Stomach (tissue), 9 donors: ENCODE measurements around the gene RAE1. TPM values are rescaled to one million over a fixed set of nuclear protein-coding genes. Genes with fewer than 3 reads are reported as not detected.

ENCODE experiments used
- DNase-seq, 2 donors: peaks; one replicate each; pipeline versions ENCODE4 v3.0.0 to v3.0.0-alpha.2; 2013 to 2019
- H3K27ac ChIP-seq, 5 donors: fragments of 200-600 bp in 4 of 5; sonication (generic) in 4 of 5; one replicate each; pipeline ENCODE4 v1.5.1; 2013 to 2019; ENCODE audit warnings: mild to moderate bottlenecking in 1 of 5, moderate library complexity in 1 of 5
- H3K27me3 ChIP-seq, 3 donors: fragments of 200-600 bp; sonication (generic); one replicate each; pipeline ENCODE4 v1.5.1; 2017 to 2019; ENCODE audit warnings: mixed run types in 1 of 3
- H3K36me3 ChIP-seq, 4 donors: fragments of 200-600 bp; sonication (generic); 1 replicate in 3 of 4; 2 replicates in 1 of 4; pipeline ENCODE4 v1.5.1; 2016 to 2019
- H3K4me1 ChIP-seq, 4 donors: fragments of 200-600 bp; sonication (generic); one replicate each; pipeline ENCODE4 v1.5.1; 2016 to 2019
- H3K4me3 ChIP-seq, 4 donors: fragments of 200-600 bp; sonication (generic) in 3 of 4; one replicate each; pipeline ENCODE4 v1.5.1; 2016 to 2019; ENCODE audit warnings: mild to moderate bottlenecking in 1 of 4
- H3K9me3 ChIP-seq, 4 donors: fragments of 200-600 bp; sonication (generic); one replicate each; pipeline ENCODE4 v1.5.1; 2016 to 2019
- EP300 ChIP-seq: sonication (generic); formaldehyde crosslinking; IDR thresholded peaks from one replicate; pipeline ENCODE4 v1.6.1; 2017; ENCODE audit warnings: antibody characterized with exemption
- POLR2A ChIP-seq, 4 donors: fragments of 450-650 bp; IDR thresholded peaks; one replicate each; pipeline ENCODE4 v1.6.1; 2016; ENCODE audit warnings: antibody characterized with exemption in 4 of 4, control low read depth in 2 of 4, mild to moderate bottlenecking in 1 of 4, moderate library complexity in 1 of 4
- POLR2AphosphoS5 ChIP-seq, 3 donors: sonication (generic); formaldehyde crosslinking; IDR thresholded peaks; one replicate each; pipeline ENCODE4 v1.6.1; 2016; ENCODE audit warnings: antibody characterized with exemption in 3 of 3
- WGBS, 5 donors: extraction: QIAGEN DNeasy Blood & Tissue Kit in 3 of 5; methylation state at CpG; one replicate each; pipeline versions ENCODE4 v1.1.5 to v1.1.7; 2013 to 2018; 5-methylcytosine and 5-hydroxymethylcytosine counted together
- intact Hi-C: fragments of 100-400 bp; cut with DNase I; formaldehyde crosslinking; loops from one replicate; pipeline ENCODE4 v1.15.1; 2023; ENCODE audit warnings: low total_unique reads
- polyA plus RNA-seq, 3 donors: library from polyadenylated mRNA; stranded (reverse); fragments of 200-250 nt; gene quantifications; one replicate each; pipeline ENCODE4 v1.2.3, GENCODE V29; 2013
- total RNA-seq, 5 donors: library from RNA; depleted of rRNA; stranded (reverse); fragments of >200 nt; gene quantifications; one replicate each; pipeline versions ENCODE4 v1.1.0 to v1.2.3, GENCODE V29; 2014 to 2016
- TF ChIP-seq, protein P1 (sequence below), 7 experiments: fragments of 450-650 bp in 4 of 7; fragments of 200-600 bp in 3 of 7; sonication (generic) in 3 of 7; IDR thresholded peaks; one replicate each; pipeline ENCODE4 v1.5.1; 2016 to 2019; ENCODE audit warnings: antibody characterized with exemption in 7 of 7, control low read depth in 2 of 7, mild to moderate bottlenecking in 1 of 7
- donor health status: healthy with polysubstance abuse.
- donor health status: Bipolar disorder and iron deficiency.
- donor health status: healthy.

Gene RAE1
- total and polyA plus RNA-seq, 8 donors: 6.4 to 65.6 (median 15.2) TPM

DNA sequence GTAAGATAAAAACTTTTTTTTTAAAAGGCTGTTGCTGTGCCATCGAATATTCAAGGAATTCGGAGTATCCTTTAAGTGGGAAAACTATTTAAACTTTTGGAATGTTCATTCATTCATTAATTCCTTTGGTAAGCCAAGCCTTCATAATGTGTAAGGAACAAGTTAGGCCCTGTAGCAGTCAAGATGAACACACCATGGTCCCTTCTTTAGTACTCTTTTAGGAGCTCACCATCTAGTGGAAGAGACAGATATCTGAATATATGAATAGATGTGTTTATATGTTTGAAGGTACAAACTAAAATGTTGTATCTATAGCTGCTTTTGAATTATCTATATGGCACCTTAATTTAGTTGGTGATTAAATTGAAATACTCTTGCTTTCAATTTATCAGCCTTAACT is 15.7 kb upstream of the RAE1 start:
- no peaks in the 10 kb centered on the region for H3K4me1 ChIP-seq
- H3K27me3 ChIP-seq: peaks cover 0 to 62% (median 17%) of the 10 kb centered on the region in 3 donors
- TF ChIP-seq, protein P1, sequence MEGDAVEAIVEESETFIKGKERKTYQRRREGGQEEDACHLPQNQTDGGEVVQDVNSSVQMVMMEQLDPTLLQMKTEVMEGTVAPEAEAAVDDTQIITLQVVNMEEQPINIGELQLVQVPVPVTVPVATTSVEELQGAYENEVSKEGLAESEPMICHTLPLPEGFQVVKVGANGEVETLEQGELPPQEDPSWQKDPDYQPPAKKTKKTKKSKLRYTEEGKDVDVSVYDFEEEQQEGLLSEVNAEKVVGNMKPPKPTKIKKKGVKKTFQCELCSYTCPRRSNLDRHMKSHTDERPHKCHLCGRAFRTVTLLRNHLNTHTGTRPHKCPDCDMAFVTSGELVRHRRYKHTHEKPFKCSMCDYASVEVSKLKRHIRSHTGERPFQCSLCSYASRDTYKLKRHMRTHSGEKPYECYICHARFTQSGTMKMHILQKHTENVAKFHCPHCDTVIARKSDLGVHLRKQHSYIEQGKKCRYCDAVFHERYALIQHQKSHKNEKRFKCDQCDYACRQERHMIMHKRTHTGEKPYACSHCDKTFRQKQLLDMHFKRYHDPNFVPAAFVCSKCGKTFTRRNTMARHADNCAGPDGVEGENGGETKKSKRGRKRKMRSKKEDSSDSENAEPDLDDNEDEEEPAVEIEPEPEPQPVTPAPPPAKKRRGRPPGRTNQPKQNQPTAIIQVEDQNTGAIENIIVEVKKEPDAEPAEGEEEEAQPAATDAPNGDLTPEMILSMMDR (IDR thresholded peaks at IDR 0.05): no peak
- no peak for TF ChIP-seq POLR2A (IDR thresholded peaks at IDR 0.05)
- no peak for TF ChIP-seq POLR2AphosphoS5 (IDR thresholded peaks at IDR 0.05)
- no peak for TF ChIP-seq EP300

DNA sequence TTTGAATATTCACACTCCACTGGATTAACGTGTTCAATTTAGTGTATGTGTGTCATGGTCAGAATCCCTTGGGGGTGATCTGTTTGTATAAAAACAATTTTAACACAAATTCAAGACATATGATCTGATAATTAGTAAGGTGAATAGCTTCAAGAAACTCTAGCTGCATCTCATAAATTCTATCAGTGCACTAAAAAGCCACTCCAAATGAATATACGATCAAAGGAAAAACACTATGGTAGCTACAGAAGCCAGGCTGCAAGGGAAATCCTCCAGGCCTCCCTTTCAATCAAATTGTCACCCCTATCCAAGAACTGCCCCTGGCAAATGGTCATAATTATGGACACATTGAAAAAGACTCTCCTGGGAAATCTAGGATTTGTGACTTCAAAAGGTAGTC is 9.4 kb upstream of the RAE1 start:
- no peaks in the 10 kb centered on the region for H3K4me1 ChIP-seq
- no peak for DNase-seq
- H3K4me3 ChIP-seq: no peak overlapping the region
- WGBS, 5 donors: 62 to 88% (median 83%) methylated on average over 2 of the region's 2 CpGs
- no peaks in the 10 kb centered on the region for H3K9me3 ChIP-seq
- no peak for TF ChIP-seq EP300
- TF ChIP-seq POLR2AphosphoS5 (IDR thresholded peaks at IDR 0.05): no peak
- no peak for TF ChIP-seq POLR2A (IDR thresholded peaks at IDR 0.05)
- TF ChIP-seq, protein P1 (IDR thresholded peaks at IDR 0.05): no peak
- intact Hi-C loops: no loop called here
- H3K27ac ChIP-seq: no peak overlapping the region
- peaks cover 0 to 29% (median 5%) of the 10 kb centered on the region in 3 donors for H3K27me3 ChIP-seq
- H3K36me3 ChIP-seq: no peaks in the 10 kb centered on the region

More for the DNA sequence above, 15.7 kb upstream of the RAE1 start:
- Histone ChIP-seq H3K9me3 (no peaks in the 10 kb centered on the region), H3K36me3 (no peaks in the 10 kb centered on the region), H3K4me3 (no peak overlapping the region), H3K27ac (no peak overlapping the region)
- peak in 1 of 2 donors; percentile 30 for DNase-seq
- WGBS, 5 donors: 66 to 83% (median 82%) methylated on average over 2 of the region's 2 CpGs
- intact Hi-C loops: no loop called here

DNA sequence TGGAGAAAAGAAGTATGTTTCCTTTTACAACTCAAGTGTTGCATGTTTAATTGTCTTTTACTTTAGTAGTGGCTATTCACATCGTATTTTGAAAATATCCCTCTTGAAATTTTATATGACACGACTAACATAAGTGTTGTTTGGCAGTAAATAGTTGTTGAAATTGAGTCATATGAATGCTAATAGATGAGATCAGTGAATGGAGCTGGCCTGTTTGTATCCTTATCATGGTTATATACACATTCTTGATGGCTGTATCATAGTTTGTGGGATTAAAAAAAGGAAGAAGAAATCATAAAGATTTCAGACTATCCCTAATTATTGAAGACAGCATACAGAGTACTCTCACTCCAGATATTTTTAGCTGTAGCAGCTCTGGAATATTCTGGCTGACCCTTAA is 8.2 kb upstream of the RAE1 start:
- no peak for TF ChIP-seq POLR2A (IDR thresholded peaks at IDR 0.05)
- no peak for TF ChIP-seq EP300
- TF ChIP-seq, protein P1 (IDR thresholded peaks at IDR 0.05): no peak
- TF ChIP-seq POLR2AphosphoS5 (IDR thresholded peaks at IDR 0.05): no peak
- H3K27me3 ChIP-seq: peaks cover 0 to 33% (median 2%) of the 10 kb centered on the region in 3 donors
- no peak for DNase-seq
- no peaks in the 10 kb centered on the region for H3K4me1 ChIP-seq
- WGBS, 5 donors: 38 to 55% (median 51%) methylated on average over 2 of the region's 2 CpGs
- H3K4me3 ChIP-seq: no peak overlapping the region
- H3K27ac ChIP-seq: no peak overlapping the region
- H3K36me3 ChIP-seq: no peaks in the 10 kb centered on the region
- no peaks in the 10 kb centered on the region for H3K9me3 ChIP-seq
- intact Hi-C loops: no loop called here

DNA sequence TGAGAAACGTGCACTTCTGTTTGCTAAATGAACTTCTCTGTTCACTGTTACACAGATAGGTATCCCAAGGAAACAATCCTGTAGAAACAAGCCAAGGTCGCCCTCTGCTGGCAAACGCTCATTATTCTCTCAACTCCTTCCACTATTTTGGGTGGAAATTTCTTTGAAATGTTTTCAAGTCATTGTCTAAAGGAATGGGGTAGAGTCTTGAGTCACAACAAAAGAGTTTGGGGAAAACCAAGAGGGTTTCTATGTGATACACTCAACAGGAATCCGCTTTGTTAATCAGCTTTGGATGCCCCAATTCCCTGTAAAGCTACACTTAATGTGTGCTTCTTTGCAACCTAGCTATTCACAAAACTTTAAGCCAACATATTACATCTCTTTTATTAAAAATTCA is 4.6 kb upstream of the RAE1 start:
- DNase-seq: peak; percentile 79 to 88
- H3K27me3 ChIP-seq: peaks cover 0 to 30% (median 0%) of the 10 kb centered on the region in 3 donors
- H3K4me3 ChIP-seq: no peak overlapping the region
- H3K4me1 ChIP-seq: peaks cover 0 to 4% (median 2%) of the 10 kb centered on the region in 4 donors
- intact Hi-C loops: loop anchor here (5.0 kb wide), 1 partner anchor 254 kb away; no protein-coding TSS in a partner anchor
- H3K27ac ChIP-seq: no peak overlapping the region
- H3K9me3 ChIP-seq: no peaks in the 10 kb centered on the region
- TF ChIP-seq POLR2A (IDR thresholded peaks at IDR 0.05): no peak
- no peak for TF ChIP-seq POLR2AphosphoS5 (IDR thresholded peaks at IDR 0.05)
- TF ChIP-seq, protein P1 (IDR thresholded peaks at IDR 0.05): peak in 5 of 7 experiments; percentile 36 to 75 (median 66)
- H3K36me3 ChIP-seq: no peaks in the 10 kb centered on the region
- 0 to 2% (median 1%) methylated on average over 4 of the region's 4 CpGs for WGBS, 5 donors
